Stimulated activated naive B cell treated with anti-CD40 and anti-IgM and Interleukin-4, amounts not matched to agents 10 μg/mL and 1 μg/mL and 100 μg/mL, for 72 hours (primary cell): Measurements from ENCODE around the gene MED12L.

Source experiments
- ATAC-seq, 2 donors: fragments of 150-1000 bp; cut with Tn5 transposase; replicated peaks; 2 replicates each; pipeline ENCODE4 v1.10.0; 2021; ENCODE audit warnings: moderate library complexity in 1 of 2
- DNase-seq: peaks from one replicate; pipeline ENCODE4 v3.0.0; 2021
- H3K27ac Mint-ChIP-seq: one replicate; pipeline ENCODE4 v1.8.0; 2022; ENCODE audit warnings: mild to moderate bottlenecking, mixed read lengths
- H3K27me3 Mint-ChIP-seq, 2 donors: one replicate each; pipeline ENCODE4 v1.8.0; 2022; ENCODE audit warnings: mixed read lengths in 2 of 2
- H3K36me3 Mint-ChIP-seq, 2 donors: one replicate each; pipeline ENCODE4 v1.8.0; 2022; ENCODE audit warnings: mixed read lengths in 2 of 2, mild to moderate bottlenecking in 1 of 2
- H3K4me1 Mint-ChIP-seq, 2 donors: one replicate each; pipeline ENCODE4 v1.8.0; 2022; ENCODE audit warnings: mixed read lengths in 2 of 2, mild to moderate bottlenecking in 1 of 2
- H3K4me3 Mint-ChIP-seq, 2 donors: one replicate each; pipeline ENCODE4 v1.8.0; 2022; ENCODE audit warnings: mild to moderate bottlenecking in 2 of 2, mixed read lengths in 2 of 2, moderate library complexity in 1 of 2
- H3K9me3 Mint-ChIP-seq, 2 donors: one replicate each; pipeline ENCODE4 v1.8.0; 2022; ENCODE audit warnings: mixed read lengths in 2 of 2, mild to moderate bottlenecking in 1 of 2

The MED12L gene

DNA sequence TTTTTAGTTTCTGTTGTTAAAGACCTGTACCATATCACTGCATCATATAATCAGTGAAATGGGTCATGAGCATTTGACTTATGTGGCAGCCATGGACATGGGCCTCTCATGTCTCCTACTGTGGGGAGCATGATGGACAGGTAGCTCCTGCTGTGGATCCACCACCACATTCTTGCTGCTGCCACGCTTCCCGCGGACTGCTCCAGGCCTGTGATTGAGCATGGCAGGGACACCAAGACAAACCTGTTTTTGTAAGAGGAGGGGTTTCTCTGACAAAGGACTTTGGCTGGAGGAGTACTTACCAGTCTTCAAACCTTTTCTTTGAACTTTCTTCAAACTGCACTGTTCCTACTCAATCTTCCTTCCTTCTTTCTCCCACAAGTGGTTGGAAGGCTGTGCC, 210.8 kb downstream of the MED12L start:
- no peak overlapping the region for H3K27ac Mint-ChIP-seq
- no peak overlapping the region for H3K4me3 Mint-ChIP-seq
- H3K27me3 Mint-ChIP-seq: no peaks in the 10 kb centered on the region
- H3K36me3 Mint-ChIP-seq: no peaks in the 10 kb centered on the region
- no peaks in the 10 kb centered on the region for H3K4me1 Mint-ChIP-seq
- DNase-seq (no peak), ATAC-seq (no peak)
- H3K9me3 Mint-ChIP-seq: no peaks in the 10 kb centered on the region

DNA sequence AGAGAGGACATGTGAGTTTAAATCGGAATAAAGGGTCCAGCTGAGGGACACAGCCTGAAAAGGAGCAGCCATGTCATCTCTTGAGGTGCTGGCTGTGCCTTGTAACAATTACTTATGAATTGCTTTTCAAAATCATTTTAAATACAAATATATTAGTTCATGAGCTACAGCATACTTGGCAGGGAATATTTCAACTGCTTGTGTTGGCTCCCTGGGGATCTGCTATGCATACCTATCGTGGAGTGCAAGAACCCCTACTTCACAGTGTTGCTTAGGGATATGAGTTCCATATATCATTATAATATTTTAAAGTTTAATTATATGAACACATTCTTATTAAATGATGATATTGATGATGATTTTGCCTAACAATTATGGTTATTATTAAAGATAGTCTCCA, 212.0 kb downstream of the MED12L start:
- Mint-ChIP-seq H3K36me3 (no peaks in the 10 kb centered on the region), H3K4me3 (no peak overlapping the region), H3K9me3 (no peaks in the 10 kb centered on the region), H3K27ac (no peak overlapping the region), H3K27me3 (no peaks in the 10 kb centered on the region), H3K4me1 (no peaks in the 10 kb centered on the region)
- DNase-seq (no peak), ATAC-seq (no peak)

DNA sequence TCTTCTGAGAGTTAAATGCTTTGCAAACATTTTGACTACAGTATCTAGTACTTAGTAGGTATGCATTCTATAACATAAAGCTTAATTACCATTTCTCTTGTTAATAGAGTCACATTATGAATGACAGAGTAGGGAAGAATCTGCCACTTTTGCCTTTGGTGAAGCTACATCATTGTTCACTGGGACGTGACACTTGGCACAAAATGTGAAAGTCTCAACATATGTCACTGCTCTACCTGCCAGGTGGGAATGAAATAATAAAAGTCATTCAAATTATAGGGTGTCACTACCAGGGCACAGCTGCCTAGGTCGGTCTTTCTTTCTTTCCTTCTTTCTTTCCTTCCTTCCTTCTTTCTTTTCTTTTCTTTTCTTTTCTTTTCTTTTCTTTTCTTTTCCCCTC, 213.5 kb downstream of the MED12L start:
- DNase-seq (no peak), ATAC-seq (no peak)
- Mint-ChIP-seq H3K27ac (no peak overlapping the region), H3K4me3 (no peak overlapping the region), H3K4me1 (no peaks in the 10 kb centered on the region), H3K27me3 (peaks cover 0 to 10% of the 10 kb centered on the region in 2 donors), H3K9me3 (no peaks in the 10 kb centered on the region), H3K36me3 (no peaks in the 10 kb centered on the region)

- Mint-ChIP-seq H3K9me3 (no peaks in the 10 kb centered on the region), H3K36me3 (no peaks in the 10 kb centered on the region), H3K4me3 (no peak overlapping the region), H3K27me3 (peaks cover 0 to 10% of the 10 kb centered on the region in 2 donors), H3K27ac (no peak overlapping the region), H3K4me1 (no peaks in the 10 kb centered on the region)
- ATAC-seq: no peak
- no peak for DNase-seq
Measured at GRCh38 chr3:151300539-151300938, 215.1 kb downstream of the MED12L start.

- Mint-ChIP-seq H3K36me3 (no peaks in the 10 kb centered on the region), H3K27me3 (peaks cover 0 to 10% of the 10 kb centered on the region in 2 donors), H3K9me3 (no peaks in the 10 kb centered on the region), H3K4me3 (no peak overlapping the region), H3K27ac (no peak overlapping the region), H3K4me1 (no peaks in the 10 kb centered on the region)
- DNase-seq (no peak), ATAC-seq (no peak)
Measured at GRCh38 chr3:151301787-151302186, 216.3 kb downstream of the MED12L start.

DNA sequence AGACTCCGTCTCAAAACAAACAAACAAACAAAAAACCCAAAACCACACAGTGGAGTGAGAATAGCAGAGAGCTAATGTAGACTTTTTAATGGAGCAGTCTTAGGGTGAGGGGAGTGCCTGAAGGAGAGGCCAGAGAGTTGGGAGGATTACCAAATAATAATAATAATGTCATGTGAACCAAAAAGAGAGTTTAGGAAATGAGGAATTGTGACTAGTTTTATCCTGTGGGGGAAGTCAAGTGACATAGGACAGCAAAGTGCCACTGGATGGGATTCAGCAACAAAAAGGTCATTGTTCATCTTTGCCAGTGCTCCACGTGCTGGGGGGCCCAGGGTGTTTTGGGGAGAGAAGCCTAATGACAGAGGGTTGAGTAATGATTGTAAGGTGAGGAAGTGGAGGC, 218.3 kb downstream of the MED12L start:
- no peaks in the 10 kb centered on the region for H3K36me3 Mint-ChIP-seq
- H3K4me3 Mint-ChIP-seq: no peak overlapping the region
- H3K9me3 Mint-ChIP-seq: no peaks in the 10 kb centered on the region
- DNase-seq: no peak
- no peak overlapping the region for H3K27ac Mint-ChIP-seq
- ATAC-seq: no peak
- peaks cover 0 to 10% of the 10 kb centered on the region in 2 donors for H3K27me3 Mint-ChIP-seq
- no peaks in the 10 kb centered on the region for H3K4me1 Mint-ChIP-seq

DNA sequence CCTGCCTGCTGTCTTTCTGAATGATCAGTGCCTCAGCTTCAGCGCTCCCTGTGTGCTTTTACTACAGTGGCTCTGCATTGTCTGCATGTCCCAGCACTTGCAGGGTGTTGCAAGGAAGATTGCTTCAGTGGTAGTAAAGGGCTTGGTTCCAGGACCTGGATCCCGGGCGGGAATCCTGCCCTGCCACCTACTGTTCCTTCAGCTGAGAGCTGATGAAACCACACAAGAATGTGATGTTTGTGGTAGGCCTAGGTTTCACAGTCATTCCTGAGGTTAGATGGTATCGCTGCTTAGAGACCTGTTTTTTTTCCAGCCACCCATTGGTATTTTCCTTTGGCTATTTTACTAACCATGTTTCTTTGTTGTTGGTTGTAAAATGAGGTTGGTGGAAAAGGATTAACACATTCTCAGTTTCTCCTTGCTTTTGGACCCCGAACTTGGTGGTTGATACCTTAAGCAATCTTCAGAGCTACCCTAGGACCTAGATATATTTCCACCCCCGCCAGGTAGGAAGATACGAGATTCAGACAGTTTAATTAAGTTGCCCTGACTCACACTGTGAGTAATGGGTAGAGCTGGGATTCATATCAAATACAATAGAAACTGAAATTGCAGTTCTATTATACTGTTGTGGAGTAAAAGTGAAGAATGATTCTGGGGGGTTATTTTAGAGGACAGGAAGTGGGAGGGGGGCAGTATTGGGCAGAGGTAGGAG, 219.8 kb downstream of the MED12L start:
- H3K4me3 Mint-ChIP-seq: no peak overlapping the region
- H3K27me3 Mint-ChIP-seq: peaks cover 0 to 10% of the 10 kb centered on the region in 2 donors
- H3K9me3 Mint-ChIP-seq: no peaks in the 10 kb centered on the region
- H3K36me3 Mint-ChIP-seq: no peaks in the 10 kb centered on the region
- no peak overlapping the region for H3K27ac Mint-ChIP-seq
- no peaks in the 10 kb centered on the region for H3K4me1 Mint-ChIP-seq
- ATAC-seq: no peak
- no peak for DNase-seq

DNA sequence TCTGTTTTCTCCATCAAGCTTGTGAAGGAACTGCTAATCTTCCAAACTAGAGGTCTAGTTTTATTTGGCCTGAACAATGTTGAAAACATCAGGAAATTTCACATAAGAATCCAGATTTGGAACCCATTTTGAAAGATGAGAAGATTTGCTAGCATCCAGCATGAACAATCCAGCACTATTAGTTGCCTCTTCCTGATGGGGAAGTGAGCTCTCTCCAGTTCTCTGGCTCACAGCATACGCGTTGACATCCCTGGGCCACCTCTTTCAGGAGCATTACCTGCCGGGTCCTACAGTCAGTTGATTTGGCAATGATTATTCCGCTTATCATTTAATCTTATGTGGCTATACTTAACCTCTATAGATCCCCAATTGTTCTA, 220.3 kb downstream of the MED12L start:
- Mint-ChIP-seq H3K36me3 (no peaks in the 10 kb centered on the region), H3K27me3 (peaks cover 0 to 10% of the 10 kb centered on the region in 2 donors), H3K27ac (no peak overlapping the region), H3K4me1 (no peaks in the 10 kb centered on the region), H3K4me3 (no peak overlapping the region), H3K9me3 (no peaks in the 10 kb centered on the region)
- no peak for ATAC-seq
- no peak for DNase-seq

- Mint-ChIP-seq H3K27ac (no peak overlapping the region), H3K4me3 (no peak overlapping the region), H3K9me3 (no peaks in the 10 kb centered on the region)
Measured at GRCh38 chr3:151306168-151306810, 220.8 kb downstream of the MED12L start.

GRCh38 chr3:151307131-151307530, 221.7 kb downstream of the MED12L start:
- Mint-ChIP-seq H3K36me3 (no peaks in the 10 kb centered on the region), H3K4me3 (no peak overlapping the region), H3K4me1 (no peaks in the 10 kb centered on the region), H3K27ac (no peak overlapping the region), H3K27me3 (peaks cover 0 to 10% of the 10 kb centered on the region in 2 donors), H3K9me3 (no peaks in the 10 kb centered on the region)
- ATAC-seq (no peak), DNase-seq (no peak)

More at GRCh38 chr3:151306168-151306810, 220.8 kb downstream of the MED12L start:
- ATAC-seq (no peak), DNase-seq (no peak)
- Mint-ChIP-seq H3K4me1 (no peaks in the 10 kb centered on the region), H3K27me3 (peaks cover 0 to 10% of the 10 kb centered on the region in 2 donors), H3K36me3 (no peaks in the 10 kb centered on the region)

GRCh38 chr3:151307583-151308488, 222.4 kb downstream of the MED12L start:
- no peaks in the 10 kb centered on the region for H3K9me3 Mint-ChIP-seq
- no peaks in the 10 kb centered on the region for H3K36me3 Mint-ChIP-seq
- peaks cover 0 to 7% of the 10 kb centered on the region in 2 donors for H3K27me3 Mint-ChIP-seq
- H3K4me3 Mint-ChIP-seq: no peak overlapping the region
- ATAC-seq: no peak
- H3K27ac Mint-ChIP-seq: no peak overlapping the region
- no peak for DNase-seq
- H3K4me1 Mint-ChIP-seq: no peaks in the 10 kb centered on the region

DNA sequence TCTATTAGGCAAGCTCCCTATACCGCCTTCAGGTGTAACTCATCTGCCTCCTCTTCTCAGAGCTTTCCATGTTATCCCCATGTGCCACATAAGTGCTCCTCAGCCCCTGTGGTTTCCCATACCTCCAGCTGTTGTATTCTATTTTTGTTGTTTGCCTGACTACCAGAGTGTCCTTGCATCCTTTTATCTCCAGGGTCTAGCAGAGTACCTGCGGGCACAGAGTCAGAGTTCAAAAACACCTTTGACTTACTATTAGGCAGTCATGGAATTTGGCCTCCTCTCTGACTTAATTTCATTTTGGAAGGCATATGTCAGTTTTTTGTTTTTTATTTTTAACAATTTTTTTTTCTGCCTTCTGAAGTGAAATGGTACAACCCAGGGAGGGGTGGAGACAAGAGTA, 224.1 kb downstream of the MED12L start:
- H3K4me1 Mint-ChIP-seq: no peaks in the 10 kb centered on the region
- no peak overlapping the region for H3K27ac Mint-ChIP-seq
- no peak for ATAC-seq
- no peak overlapping the region for H3K4me3 Mint-ChIP-seq
- DNase-seq: no peak
- H3K9me3 Mint-ChIP-seq: no peaks in the 10 kb centered on the region
- no peaks in the 10 kb centered on the region for H3K36me3 Mint-ChIP-seq
- H3K27me3 Mint-ChIP-seq: no peaks in the 10 kb centered on the region

- no peaks in the 10 kb centered on the region for H3K36me3 Mint-ChIP-seq
- no peak overlapping the region for H3K4me3 Mint-ChIP-seq
- DNase-seq: no peak
- H3K9me3 Mint-ChIP-seq: no peaks in the 10 kb centered on the region
- H3K27ac Mint-ChIP-seq: no peak overlapping the region
- ATAC-seq: no peak
- H3K4me1 Mint-ChIP-seq: no peaks in the 10 kb centered on the region
- no peaks in the 10 kb centered on the region for H3K27me3 Mint-ChIP-seq
Measured at GRCh38 chr3:151312972-151313371, 227.5 kb downstream of the MED12L start.

- no peaks in the 10 kb centered on the region for H3K36me3 Mint-ChIP-seq
- H3K27ac Mint-ChIP-seq: no peak overlapping the region
- no peak overlapping the region for H3K4me3 Mint-ChIP-seq
- DNase-seq (no peak), ATAC-seq (no peak)
- no peaks in the 10 kb centered on the region for H3K9me3 Mint-ChIP-seq
- H3K4me1 Mint-ChIP-seq: no peaks in the 10 kb centered on the region
- no peaks in the 10 kb centered on the region for H3K27me3 Mint-ChIP-seq
Measured at GRCh38 chr3:151314137-151314536, 228.7 kb downstream of the MED12L start.
